C4-2B (cell line): ENCODE measurements around the gene ALS2CL.

Experiments used
- ZFX ChIP-seq: fragments of 450-650 bp; IDR thresholded peaks from 2 replicates; pipeline ENCODE4 v1.6.1; 2017
- TF ChIP-seq, protein P1 (sequence below): fragments of 450-650 bp; conservative IDR thresholded peaks from 2 replicates; pipeline ENCODE4 v1.5.1; 2017; ENCODE audit warnings: mild to moderate bottlenecking

DNA sequence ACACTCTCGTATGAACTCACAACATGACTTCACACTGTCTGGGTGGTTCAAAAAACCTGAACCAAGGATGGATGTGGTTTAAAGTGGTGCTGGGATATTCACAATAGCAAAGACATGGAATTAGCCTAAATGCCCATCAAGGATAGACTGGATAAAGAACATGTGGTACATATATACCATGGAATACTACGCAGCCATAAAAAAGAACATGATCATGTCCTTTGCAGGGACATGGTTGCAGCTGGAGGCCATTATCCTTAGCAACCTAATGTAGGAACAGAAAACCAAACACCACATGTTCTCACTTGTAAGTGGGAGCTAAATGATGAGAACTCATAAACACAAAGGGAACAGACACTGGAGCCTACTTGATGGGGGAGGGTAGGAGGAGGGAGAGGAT lies 27.5 kb upstream of the ALS2CL start:
- TF ChIP-seq, protein P1, sequence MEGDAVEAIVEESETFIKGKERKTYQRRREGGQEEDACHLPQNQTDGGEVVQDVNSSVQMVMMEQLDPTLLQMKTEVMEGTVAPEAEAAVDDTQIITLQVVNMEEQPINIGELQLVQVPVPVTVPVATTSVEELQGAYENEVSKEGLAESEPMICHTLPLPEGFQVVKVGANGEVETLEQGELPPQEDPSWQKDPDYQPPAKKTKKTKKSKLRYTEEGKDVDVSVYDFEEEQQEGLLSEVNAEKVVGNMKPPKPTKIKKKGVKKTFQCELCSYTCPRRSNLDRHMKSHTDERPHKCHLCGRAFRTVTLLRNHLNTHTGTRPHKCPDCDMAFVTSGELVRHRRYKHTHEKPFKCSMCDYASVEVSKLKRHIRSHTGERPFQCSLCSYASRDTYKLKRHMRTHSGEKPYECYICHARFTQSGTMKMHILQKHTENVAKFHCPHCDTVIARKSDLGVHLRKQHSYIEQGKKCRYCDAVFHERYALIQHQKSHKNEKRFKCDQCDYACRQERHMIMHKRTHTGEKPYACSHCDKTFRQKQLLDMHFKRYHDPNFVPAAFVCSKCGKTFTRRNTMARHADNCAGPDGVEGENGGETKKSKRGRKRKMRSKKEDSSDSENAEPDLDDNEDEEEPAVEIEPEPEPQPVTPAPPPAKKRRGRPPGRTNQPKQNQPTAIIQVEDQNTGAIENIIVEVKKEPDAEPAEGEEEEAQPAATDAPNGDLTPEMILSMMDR: no peak
- no peak for TF ChIP-seq ZFX
